ENCODE data around the gene DCUN1D4. TPM values are rescaled to one million over a fixed set of nuclear protein-coding genes. Genes with fewer than 3 reads are reported as not detected.
A peak's percentile ranks its signal among the peaks of the same experiment; 100 is the strongest.
"Not testable (repeated sequence)": the region's sequence is repeated elsewhere in the genome, so short reads cannot be mapped to it uniquely, and the experiment has no call there.

The DCUN1D4 gene
- total RNA-seq, 1 experiment from 2014 or later = 34.4 TPM

DNA sequence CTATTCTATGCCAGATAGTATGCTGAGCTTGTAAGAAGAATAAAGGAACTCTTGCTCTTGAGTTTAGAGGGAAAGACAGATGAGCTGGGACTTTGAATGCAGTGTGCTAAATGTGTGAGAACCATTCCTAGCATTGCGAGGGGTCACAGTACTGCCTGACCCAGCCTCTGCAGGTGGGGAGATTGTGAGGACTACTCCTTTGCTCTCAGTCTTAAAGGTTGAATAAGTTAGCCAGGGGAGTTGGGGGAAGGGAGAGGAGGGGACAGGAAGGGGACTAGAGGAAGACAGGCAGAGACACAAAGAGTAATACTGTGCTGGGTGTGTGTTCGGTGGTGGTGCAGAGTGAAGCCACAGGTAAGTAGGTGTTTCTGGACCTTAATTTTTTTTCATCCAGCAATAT is 41.7 kb downstream of the DCUN1D4 start:
- in situ Hi-C loops (cut with HindIII; ENCODE audit: low sequenced_read_pairs) = no loop called here
- no peak for DNase-seq (ENCODE audit: low spot score)

- peak; percentile 13 for DNase-seq (ENCODE audit: low spot score)
- in situ Hi-C loops (cut with HindIII; ENCODE audit: low sequenced_read_pairs) = no loop called here
Measured at GRCh38 chr4:51885363-51885762, 42.4 kb downstream of the DCUN1D4 start.

GRCh38 chr4:51890760-51891159 is 47.8 kb downstream of the DCUN1D4 start:
- in situ Hi-C loops (cut with HindIII; ENCODE audit: low sequenced_read_pairs) = no loop called here
- no peak for DNase-seq (ENCODE audit: low spot score)

- DNase-seq (ENCODE audit: low spot score); in situ Hi-C loops (cut with HindIII; ENCODE audit: low sequenced_read_pairs): not testable (repeated sequence)
Measured at GRCh38 chr4:51893402-51893801, 50.4 kb downstream of the DCUN1D4 start.

DNA sequence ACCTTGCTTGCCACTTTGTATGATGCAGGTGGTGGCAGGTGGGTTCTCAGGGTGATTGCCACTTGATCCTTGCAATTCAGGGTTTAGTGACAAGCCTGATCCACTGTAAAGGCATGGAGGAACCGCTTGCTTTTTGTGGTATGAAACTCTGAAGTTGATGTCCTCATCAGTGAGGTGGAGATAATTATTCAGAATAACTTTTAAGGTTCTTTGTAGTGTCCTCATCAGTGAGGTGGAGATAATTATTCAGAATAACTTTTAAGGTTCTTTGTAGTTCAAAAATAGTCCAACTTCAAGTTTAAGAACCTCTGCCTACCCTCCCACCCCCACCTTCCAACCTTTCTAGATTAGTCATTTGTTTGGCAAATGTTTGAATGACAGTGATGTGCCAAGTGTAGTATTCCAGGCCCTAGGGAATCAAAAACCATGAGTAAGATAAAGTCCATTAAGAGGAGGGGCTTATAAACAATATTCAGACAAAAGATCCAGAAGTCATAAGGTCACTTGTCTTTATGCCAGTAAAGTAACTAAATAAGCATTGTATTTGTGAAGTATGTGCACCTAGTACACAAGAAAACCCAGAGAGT is 51.2 kb downstream of the DCUN1D4 start:
- DNase-seq (ENCODE audit: low spot score) = no peak
- in situ Hi-C loops (cut with HindIII; ENCODE audit: low sequenced_read_pairs) = no loop called here

DNA sequence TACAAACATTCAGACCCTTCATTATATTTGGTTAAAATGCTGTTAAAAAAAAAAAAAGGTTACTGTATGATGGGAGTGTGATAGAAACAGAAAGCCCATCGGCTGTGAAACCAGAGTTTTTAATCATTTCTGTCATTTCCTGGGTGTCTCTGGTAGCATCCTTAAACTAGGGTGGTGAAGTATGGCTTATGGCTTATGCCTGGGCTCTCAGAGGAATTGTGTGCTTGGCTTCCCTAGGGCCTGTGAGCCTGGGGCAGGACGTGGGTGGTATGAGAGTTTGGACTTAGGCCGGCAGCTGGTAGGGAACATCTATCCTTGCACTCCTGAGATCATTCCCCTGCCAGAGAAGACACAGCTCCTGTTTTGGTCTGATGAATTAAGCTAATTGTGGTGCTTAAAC is 52.2 kb downstream of the DCUN1D4 start:
- DNase-seq (ENCODE audit: low spot score) = no peak
- in situ Hi-C loops (cut with HindIII; ENCODE audit: low sequenced_read_pairs) = no loop called here

- in situ Hi-C loops (cut with HindIII; ENCODE audit: low sequenced_read_pairs) = no loop called here
Measured at GRCh38 chr4:51895816-51896408, 53.0 kb downstream of the DCUN1D4 start.

GRCh38 chr4:51901363-51901762 is 58.4 kb downstream of the DCUN1D4 start:
- in situ Hi-C loops (cut with HindIII; ENCODE audit: low sequenced_read_pairs) = no loop called here
- peak; percentile 7 for DNase-seq (ENCODE audit: low spot score)

More at GRCh38 chr4:51895816-51896408, 53.0 kb downstream of the DCUN1D4 start:
- DNase-seq (ENCODE audit: low spot score) = peak; percentile 71

DNA sequence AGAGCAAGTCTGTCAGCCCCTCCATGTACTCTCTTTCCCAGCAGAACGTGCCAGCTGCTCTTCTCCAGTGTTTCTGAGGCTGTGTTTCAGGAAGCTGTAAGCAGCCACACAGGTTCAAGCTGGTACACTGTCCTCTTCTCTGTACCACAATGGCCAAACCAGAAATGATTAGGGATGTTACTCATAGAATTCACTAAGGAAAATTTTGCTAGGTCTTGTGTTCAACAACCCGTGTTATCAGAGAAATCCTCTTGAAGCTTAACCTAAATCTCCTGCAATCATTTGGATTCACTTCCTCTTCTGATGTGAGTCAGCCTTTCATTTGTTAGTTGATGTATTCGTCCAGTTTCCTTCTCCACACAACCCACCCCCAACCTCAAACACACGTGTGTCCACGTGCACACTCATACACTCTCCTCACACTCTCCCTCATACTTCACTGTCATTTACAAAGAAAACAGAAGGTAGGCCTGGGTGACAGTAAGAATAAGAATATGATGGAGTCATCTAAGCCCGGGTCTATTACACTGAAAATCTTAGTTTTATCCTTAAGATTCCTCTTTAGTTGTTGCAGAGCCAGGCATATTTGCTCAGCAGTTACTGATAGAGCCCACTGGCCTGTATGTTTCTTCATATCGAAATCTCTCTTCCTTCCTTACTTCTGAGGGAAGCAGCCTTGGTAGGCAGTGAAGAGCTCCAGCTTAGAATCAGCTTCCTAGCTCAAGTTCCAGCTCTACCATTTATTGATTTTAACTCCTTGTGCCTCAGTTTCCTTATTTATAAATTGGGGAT is 63.4 kb downstream of the DCUN1D4 start:
- in situ Hi-C loops (cut with HindIII; ENCODE audit: low sequenced_read_pairs) = no loop called here
- no peak for DNase-seq (ENCODE audit: low spot score)

- DNase-seq (ENCODE audit: low spot score) = no peak
- in situ Hi-C loops (cut with HindIII; ENCODE audit: low sequenced_read_pairs) = no loop called here
Measured at GRCh38 chr4:51907006-51907669, 64.2 kb downstream of the DCUN1D4 start.

- in situ Hi-C loops (cut with HindIII; ENCODE audit: low sequenced_read_pairs) = no loop called here
- no peak for DNase-seq (ENCODE audit: low spot score)
Measured at GRCh38 chr4:51909236-51909703, 66.3 kb downstream of the DCUN1D4 start.

DNA sequence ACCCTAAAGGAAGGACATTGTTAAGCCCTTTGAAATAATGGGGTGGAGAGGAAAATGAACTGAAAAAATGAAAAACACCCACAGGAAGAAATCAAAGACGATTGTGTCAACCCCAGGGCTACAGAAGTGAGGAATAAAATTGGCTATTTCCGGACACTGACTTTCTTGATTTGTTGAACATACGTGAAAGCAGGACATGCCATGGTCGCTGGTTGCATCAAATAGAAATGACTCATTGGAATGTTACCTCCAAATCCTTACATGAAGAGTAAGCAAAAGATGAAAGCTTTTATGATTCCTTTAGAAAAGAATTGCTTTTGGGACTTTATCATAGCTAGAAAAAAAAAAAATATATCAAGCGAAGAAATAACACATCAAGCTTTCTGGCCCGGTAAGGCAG is 75.3 kb downstream of the DCUN1D4 start:
- in situ Hi-C loops (cut with HindIII; ENCODE audit: low sequenced_read_pairs) = no loop called here

DNA sequence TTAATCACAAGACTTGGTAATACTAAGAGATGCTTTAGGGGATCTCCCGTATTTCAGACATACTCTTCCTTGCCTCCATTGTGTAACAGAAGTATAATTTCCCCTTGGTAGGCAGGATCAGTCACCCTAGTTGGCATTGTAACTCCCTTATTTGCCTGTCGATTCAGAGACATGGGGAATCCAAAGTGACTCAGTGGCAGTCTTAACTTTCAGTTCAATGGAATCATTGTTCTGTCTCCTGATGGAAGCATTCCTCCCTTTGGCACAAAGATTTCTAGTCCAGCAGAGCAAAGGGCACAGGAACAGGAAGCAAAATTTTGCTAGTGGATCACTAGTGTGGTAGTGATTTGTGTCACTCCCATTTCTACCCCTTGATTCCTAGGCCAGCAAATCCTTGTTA is 80.4 kb downstream of the DCUN1D4 start:
- in situ Hi-C loops (cut with HindIII; ENCODE audit: low sequenced_read_pairs) = no loop called here
- no peak for DNase-seq (ENCODE audit: low spot score)

More for the DNA sequence above, 75.3 kb downstream of the DCUN1D4 start:
- no peak for DNase-seq (ENCODE audit: low spot score)

GRCh38 chr4:51925307-51925706 is 82.4 kb downstream of the DCUN1D4 start:
- DNase-seq (ENCODE audit: low spot score) = no peak
- in situ Hi-C loops (cut with HindIII; ENCODE audit: low sequenced_read_pairs) = no loop called here

GRCh38 chr4:51930557-51930956 is 87.6 kb downstream of the DCUN1D4 start:
- DNase-seq (ENCODE audit: low spot score) = no peak
- in situ Hi-C loops (cut with HindIII; ENCODE audit: low sequenced_read_pairs) = no loop called here

GRCh38 chr4:51931461-51931860 is 88.5 kb downstream of the DCUN1D4 start:
- in situ Hi-C loops (cut with HindIII; ENCODE audit: low sequenced_read_pairs) = no loop called here
- no peak for DNase-seq (ENCODE audit: low spot score)

DNA sequence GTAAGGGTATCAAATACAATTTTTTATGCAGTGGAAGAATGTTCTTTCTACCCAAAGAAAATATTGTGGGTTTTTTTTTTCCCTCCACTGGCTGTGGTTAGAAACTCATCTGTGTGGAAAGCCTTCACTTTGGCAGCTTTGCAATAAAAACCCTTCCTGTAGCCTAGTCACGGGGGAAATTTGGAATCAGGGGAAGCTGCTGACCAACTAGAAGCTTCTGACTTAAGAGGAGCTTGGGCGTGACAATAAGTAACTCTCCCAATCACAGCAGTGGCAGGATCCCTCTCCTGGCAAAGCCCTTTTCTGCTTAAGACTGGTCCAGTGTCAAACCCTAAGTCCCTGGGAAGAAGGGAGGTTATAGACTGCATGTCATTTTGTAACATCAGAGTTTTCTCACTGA is 89.3 kb downstream of the DCUN1D4 start:
- DNase-seq (ENCODE audit: low spot score) = no peak
- in situ Hi-C loops (cut with HindIII; ENCODE audit: low sequenced_read_pairs) = no loop called here

- DNase-seq (ENCODE audit: low spot score) = no peak
- in situ Hi-C loops (cut with HindIII; ENCODE audit: low sequenced_read_pairs) = no loop called here
Measured at GRCh38 chr4:51932684-51933083, 89.7 kb downstream of the DCUN1D4 start.

DNA sequence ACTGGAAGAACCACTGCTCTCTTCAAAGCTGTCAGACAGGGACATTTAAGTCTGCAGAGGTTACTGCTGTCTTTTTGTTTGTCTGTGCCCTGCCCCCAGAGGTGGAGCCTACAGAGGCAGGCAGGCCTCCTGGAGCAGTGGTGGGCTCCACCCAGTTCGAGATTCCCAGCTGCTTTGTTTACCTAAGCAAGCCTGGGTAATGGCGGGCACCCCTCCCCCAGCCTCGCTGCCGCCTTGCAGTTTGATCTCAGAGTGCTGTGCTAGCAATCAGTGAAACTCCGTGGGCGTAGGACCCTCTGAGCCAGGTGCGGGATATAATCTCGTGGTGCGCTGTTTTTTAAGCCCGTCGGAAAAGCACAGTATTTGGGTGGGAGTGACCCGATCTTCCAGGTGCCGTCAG is 97.5 kb downstream of the DCUN1D4 start:
- in situ Hi-C loops (cut with HindIII; ENCODE audit: low sequenced_read_pairs); DNase-seq (ENCODE audit: low spot score): not testable (repeated sequence)

All from G401 (cell line).